Measurements from ENCODE around the gene SENP8.

The SENP8 gene

GRCh38 chr15:72105111-72105510 is 13.1 kb upstream of the SENP8 start:
- peaks cover 0 to 5% (median 0%) of the 10 kb centered on the region in 11 experiments; a peak in 1 of 22 replicates for H3K9me3 ChIP-seq (replicated peaks in 1 of 11)
- peaks cover 0 to 26% (median 6%) of the 10 kb centered on the region in 10 experiments; a peak in 11 of 20 replicates for H3K4me1 ChIP-seq
- peaks cover 0 to 39% (median 18%) of the 10 kb centered on the region in 11 experiments; a peak in 13 of 22 replicates for H4K20me1 ChIP-seq
- no peaks in the 10 kb centered on the region for H3K27me3 ChIP-seq
- no peak overlapping the region for H3K4me3 ChIP-seq
- no peak overlapping the region for H3K4me2 ChIP-seq
- H3K36me3 ChIP-seq: no peaks in the 10 kb centered on the region
- no peak overlapping the region for H3K9ac ChIP-seq
- no peak for TF ChIP-seq Cebpa-rat (IDR thresholded peaks at IDR 0.05)
- H3K27ac ChIP-seq: no peak overlapping the region

DNA sequence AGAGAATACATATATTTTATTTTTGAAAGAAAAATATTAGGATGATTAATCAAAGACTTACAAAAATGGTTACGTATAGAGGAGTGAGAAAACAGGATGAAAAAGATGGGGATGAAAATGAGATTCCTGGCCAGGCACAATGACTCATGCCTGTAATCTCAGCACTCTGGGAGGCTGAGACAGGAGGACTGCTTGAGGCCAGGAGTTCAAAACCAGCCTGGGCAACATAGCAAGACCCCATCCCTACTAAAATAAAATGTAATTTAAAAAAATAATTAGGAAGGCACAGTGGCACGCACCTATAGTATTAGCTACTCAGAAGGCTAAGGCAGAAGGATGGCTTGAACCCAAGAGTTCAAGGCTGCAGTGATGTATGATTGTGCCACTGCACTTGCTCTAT is 12.1 kb upstream of the SENP8 start:
- Histone ChIP-seq H3K4me2 (no peak overlapping the region), H3K36me3 (no peaks in the 10 kb centered on the region), H3K4me3 (no peak overlapping the region), H3K27ac (no peak overlapping the region), H4K20me1 (peaks cover 0 to 42% (median 18%) of the 10 kb centered on the region in 11 experiments; a peak in 13 of 22 replicates), H3K9me3 (replicated peaks in 1 of 11) (peaks cover 0 to 5% (median 0%) of the 10 kb centered on the region in 11 experiments; a peak in 1 of 22 replicates), H3K9ac (no peak overlapping the region), H3K27me3 (no peaks in the 10 kb centered on the region), H3K4me1 (peaks cover 0 to 26% (median 6%) of the 10 kb centered on the region in 10 experiments; a peak in 11 of 20 replicates)
- TF ChIP-seq Cebpa-rat (IDR thresholded peaks at IDR 0.05): no peak

DNA sequence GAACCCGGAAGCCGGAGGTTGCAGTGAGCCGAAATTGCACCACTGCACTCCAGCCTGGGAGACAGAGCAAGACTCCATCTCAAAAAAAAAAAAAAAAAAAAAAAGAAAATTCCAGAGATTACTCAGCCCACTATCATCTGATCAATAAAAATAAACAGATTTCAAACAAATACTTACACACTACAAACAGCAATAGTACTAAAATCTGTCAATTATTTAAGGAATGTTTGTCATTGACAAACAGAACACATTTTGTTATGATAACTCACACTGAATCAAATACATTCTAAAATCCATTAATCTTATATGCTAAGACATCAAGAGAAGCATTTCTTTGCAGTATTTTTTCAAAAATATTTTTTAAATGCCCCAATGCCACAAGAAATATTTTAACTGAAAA is 7.8 kb upstream of the SENP8 start:
- Histone ChIP-seq H4K20me1 (peaks cover 0 to 57% (median 23%) of the 10 kb centered on the region in 11 experiments; a peak in 10 of 22 replicates), H3K4me1 (peaks cover 0 to 12% (median under 1%) of the 10 kb centered on the region in 10 experiments; a peak in 6 of 20 replicates), H3K4me2 (no peak overlapping the region), H3K4me3 (no peak overlapping the region), H3K36me3 (no peaks in the 10 kb centered on the region), H3K9ac (no peak overlapping the region), H3K27me3 (no peaks in the 10 kb centered on the region), H3K27ac (no peak overlapping the region), H3K9me3 (replicated peaks in 1 of 11) (no peaks in the 10 kb centered on the region)
- TF ChIP-seq Cebpa-rat (IDR thresholded peaks at IDR 0.05): no peak

DNA sequence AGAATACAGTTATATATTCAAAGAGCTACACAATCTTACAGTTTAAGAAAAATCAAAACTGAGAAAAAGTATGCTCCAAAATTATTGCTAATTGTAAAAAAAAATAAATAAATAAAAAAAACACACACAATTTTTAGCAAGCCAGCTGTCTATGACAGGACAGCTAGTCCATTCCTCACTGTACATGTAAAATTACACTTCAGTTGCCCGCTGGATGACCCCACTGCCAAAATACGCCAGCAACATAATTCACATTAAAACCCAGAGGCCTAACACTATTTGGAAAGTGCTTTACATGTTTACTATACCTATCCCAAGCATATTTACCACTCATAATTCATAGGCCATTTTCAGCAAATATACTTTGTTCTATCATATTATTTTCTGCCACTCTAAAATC is 6.1 kb upstream of the SENP8 start:
- Histone ChIP-seq H3K27ac (no peak overlapping the region), H3K9ac (no peak overlapping the region), H3K36me3 (no peaks in the 10 kb centered on the region), H3K4me2 (no peak overlapping the region), H4K20me1 (peaks cover 0 to 62% (median 24%) of the 10 kb centered on the region in 11 experiments; a peak in 10 of 22 replicates), H3K27me3 (no peaks in the 10 kb centered on the region), H3K4me3 (no peak overlapping the region), H3K9me3 (replicated peaks in 1 of 11) (no peaks in the 10 kb centered on the region), H3K4me1 (peaks cover 11 to 25% (median 15%) of the 10 kb centered on the region in 10 experiments)
- TF ChIP-seq Cebpa-rat (IDR thresholded peaks at IDR 0.05): no peak

DNA sequence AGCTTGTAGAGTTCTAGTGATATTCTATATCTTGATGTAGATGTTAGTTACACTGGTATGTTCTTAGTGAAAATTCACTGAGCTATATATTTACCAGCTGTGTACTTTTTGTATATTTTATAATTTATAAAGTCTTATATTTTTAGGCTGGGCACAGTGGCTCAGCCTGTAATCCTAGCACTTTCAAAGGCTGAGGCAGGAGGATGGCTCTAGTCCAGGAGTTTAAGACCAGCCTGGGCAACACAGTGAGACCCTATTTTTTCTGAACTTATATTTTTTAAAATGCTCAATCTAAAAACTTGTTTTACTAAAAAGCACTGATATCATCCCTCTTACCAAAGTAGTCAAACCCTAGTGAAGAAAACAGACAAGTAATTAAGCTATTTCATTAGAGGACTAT is 5.4 kb upstream of the SENP8 start:
- H3K36me3 ChIP-seq: no peaks in the 10 kb centered on the region
- no peaks in the 10 kb centered on the region for H3K9me3 ChIP-seq (replicated peaks in 1 of 11)
- peaks cover 0 to 61% (median 22%) of the 10 kb centered on the region in 11 experiments; a peak in 10 of 22 replicates for H4K20me1 ChIP-seq
- no peak for TF ChIP-seq Cebpa-rat (IDR thresholded peaks at IDR 0.05)
- H3K9ac ChIP-seq: no peak overlapping the region
- H3K4me1 ChIP-seq: peaks cover 11 to 25% (median 15%) of the 10 kb centered on the region in 10 experiments
- no peak overlapping the region for H3K4me3 ChIP-seq
- no peaks in the 10 kb centered on the region for H3K27me3 ChIP-seq
- no peak overlapping the region for H3K27ac ChIP-seq
- no peak overlapping the region for H3K4me2 ChIP-seq

DNA sequence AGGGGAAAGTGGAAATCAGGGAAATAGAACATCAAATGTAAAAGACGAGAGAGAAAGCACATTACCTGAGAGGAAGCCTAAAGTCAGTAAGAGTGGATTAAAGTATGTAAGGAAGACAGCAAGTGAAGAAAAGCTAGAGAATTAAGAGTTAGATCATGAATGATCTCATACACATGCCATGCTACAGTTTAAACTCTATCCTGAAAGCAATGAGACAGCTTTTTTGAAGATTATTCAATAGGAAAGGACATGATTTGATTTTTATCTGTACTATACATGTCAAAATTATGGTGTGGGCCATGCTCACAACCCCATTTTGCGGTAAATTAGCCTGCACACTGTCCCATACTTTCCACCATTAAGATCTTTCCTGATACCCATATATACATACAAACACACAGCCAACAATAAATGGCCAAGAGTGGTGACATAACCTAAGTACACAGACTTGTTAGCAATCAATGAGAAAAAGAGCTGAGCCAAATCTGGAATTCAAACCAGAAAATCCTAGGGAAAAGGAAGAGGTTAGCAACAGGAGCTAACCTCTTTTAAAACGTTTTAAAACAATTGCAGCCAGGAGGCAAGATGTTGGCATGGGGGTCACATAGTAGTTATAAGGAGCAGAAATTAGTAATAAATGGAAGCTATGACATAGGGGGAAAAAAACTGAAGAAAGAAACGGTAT is 4.7 kb upstream of the SENP8 start:
- no peak for TF ChIP-seq Cebpa-rat (IDR thresholded peaks at IDR 0.05)
- H3K4me2 ChIP-seq: no peak overlapping the region
- no peaks in the 10 kb centered on the region for H3K27me3 ChIP-seq
- no peak overlapping the region for H3K9ac ChIP-seq
- H4K20me1 ChIP-seq: peaks cover 0 to 61% (median 18%) of the 10 kb centered on the region in 11 experiments; a peak in 10 of 22 replicates
- no peaks in the 10 kb centered on the region for H3K36me3 ChIP-seq
- H3K4me1 ChIP-seq: peaks cover 11 to 25% (median 15%) of the 10 kb centered on the region in 10 experiments
- no peak overlapping the region for H3K27ac ChIP-seq
- no peak overlapping the region for H3K4me3 ChIP-seq
- no peaks in the 10 kb centered on the region for H3K9me3 ChIP-seq (replicated peaks in 1 of 11)

GRCh38 chr15:72116731-72117485 is 1.3 kb upstream of the SENP8 start:
- H3K4me1 ChIP-seq: peaks cover 19 to 28% (median 23%) of the 10 kb centered on the region in 10 experiments
- no peaks in the 10 kb centered on the region for H3K27me3 ChIP-seq
- peaks cover 0 to 52% (median 18%) of the 10 kb centered on the region in 11 experiments; a peak in 10 of 22 replicates for H4K20me1 ChIP-seq
- H3K36me3 ChIP-seq: no peaks in the 10 kb centered on the region
- H3K27ac ChIP-seq: peak overlapping the region; percentile 75 to 98 (median 90)
- TF ChIP-seq Cebpa-rat (IDR thresholded peaks at IDR 0.05): no peak
- peak overlapping the region; percentile 88 to 97 (median 93) for H3K9ac ChIP-seq
- peak overlapping the region; percentile 82 to 98 (median 89) for H3K4me3 ChIP-seq
- no peaks in the 10 kb centered on the region for H3K9me3 ChIP-seq (replicated peaks in 1 of 11)
- peak overlapping the region; percentile 80 to 98 (median 94) for H3K4me2 ChIP-seq

GRCh38 chr15:72117486-72118016 is 652 bp upstream of the SENP8 start:
- peak overlapping the region; percentile 80 to 98 (median 94) for H3K4me2 ChIP-seq
- no peaks in the 10 kb centered on the region for H3K27me3 ChIP-seq
- peak overlapping the region; percentile 82 to 98 (median 89) for H3K4me3 ChIP-seq
- H3K9me3 ChIP-seq (replicated peaks in 1 of 11): no peaks in the 10 kb centered on the region
- peaks cover 0 to 46% (median 18%) of the 10 kb centered on the region in 11 experiments; a peak in 10 of 22 replicates for H4K20me1 ChIP-seq
- peak overlapping the region; percentile 88 to 97 (median 93) for H3K9ac ChIP-seq
- peak overlapping the region; percentile 75 to 98 (median 90) for H3K27ac ChIP-seq
- peaks cover 19 to 28% (median 23%) of the 10 kb centered on the region in 10 experiments for H3K4me1 ChIP-seq
- TF ChIP-seq Cebpa-rat (IDR thresholded peaks at IDR 0.05): no peak
- no peaks in the 10 kb centered on the region for H3K36me3 ChIP-seq

- H3K36me3 ChIP-seq: no peaks in the 10 kb centered on the region
Observed at GRCh38 chr15:72124218-72124617, 6.0 kb downstream of the SENP8 start.

More at GRCh38 chr15:72124218-72124617, 6.0 kb downstream of the SENP8 start:
- H3K4me1 ChIP-seq: peaks cover 6 to 19% (median 15%) of the 10 kb centered on the region in 10 experiments
- H3K9me3 ChIP-seq (replicated peaks in 1 of 11): no peaks in the 10 kb centered on the region
- H3K27me3 ChIP-seq: no peaks in the 10 kb centered on the region
- no peak for TF ChIP-seq Cebpa-rat (IDR thresholded peaks at IDR 0.05)
- peak overlapping the region in 10 of 11 experiments; percentile 12 to 76 (median 40); a peak in 14 of 22 replicates for H3K4me2 ChIP-seq
- no peak overlapping the region for H3K9ac ChIP-seq
- no peaks in the 10 kb centered on the region for H4K20me1 ChIP-seq
- no peak overlapping the region for H3K4me3 ChIP-seq
- H3K27ac ChIP-seq: no peak overlapping the region

All from BLaER1 treated with 17β-estradiol and CSF1 and Interleukin-3, amounts not matched to agents 10 nM and 100 nM (cell line).